Neuronal stem cell (in vitro differentiated cells): ENCODE measurements around the gene LAMB4.

Source experiments
- DNase-seq: peaks from one replicate; pipeline ENCODE4 v3.0.0-alpha.2; 2013; ENCODE audit warnings: low spot score
- H2AFZ ChIP-seq: one replicate; pipeline ENCODE4 v1.6.1; 2013; ENCODE audit warnings: mild to moderate bottlenecking, low read length, inconsistent platforms
- H2AK5ac ChIP-seq: 2 replicates; pipeline ENCODE4 v1.6.1; 2013; ENCODE audit warnings: low read depth, mild to moderate bottlenecking, inconsistent platforms, low read length, moderate library complexity, mixed read lengths
- H2BK120ac ChIP-seq: 2 replicates; pipeline ENCODE4 v1.6.1; 2013; ENCODE audit warnings: low read depth, mild to moderate bottlenecking, inconsistent platforms, low read length, moderate library complexity, mixed read lengths
- H2BK12ac ChIP-seq: one replicate; pipeline ENCODE4 v1.6.1; 2013; ENCODE audit warnings: low read length, inconsistent platforms
- H2BK15ac ChIP-seq: 2 replicates; pipeline ENCODE4 v1.6.1; 2013; ENCODE audit warnings: mild to moderate bottlenecking, low read length, inconsistent platforms, mixed read lengths
- H2BK5ac ChIP-seq: one replicate; pipeline ENCODE4 v1.6.1; 2013; ENCODE audit warnings: inconsistent platforms, mild to moderate bottlenecking, low read length, moderate library complexity
- H3K14ac ChIP-seq: one replicate; pipeline ENCODE4 v1.6.1; 2013; ENCODE audit warnings: low read length, inconsistent platforms
- H3K18ac ChIP-seq: 2 replicates; pipeline ENCODE4 v1.6.1; 2013; ENCODE audit warnings: low read length, inconsistent platforms
- H3K23ac ChIP-seq: 2 replicates; pipeline ENCODE4 v1.6.1; 2013; ENCODE audit warnings: low read depth, mild to moderate bottlenecking, mixed read lengths, low read length, inconsistent platforms; ENCODE audit not compliant: poor library complexity
- H3K27ac ChIP-seq: replicated peaks from 3 replicates; pipeline ENCODE4 v1.5.1; 2013; ENCODE audit warnings: low read length, inconsistent platforms
- H3K27me3 ChIP-seq, 3 experiments: 2 replicates each; pipeline ENCODE4 v1.6.1; 2013; ENCODE audit warnings: low read length in 3 of 3, mild to moderate bottlenecking in 2 of 3, inconsistent platforms in 1 of 3, low read depth in 1 of 3, mixed read lengths in 1 of 3, moderate library complexity in 1 of 3; ENCODE audit not compliant: control insufficient read depth in 3 of 3, insufficient read depth in 3 of 3
- H3K36me3 ChIP-seq, 2 donors: replicated peaks in 1 of 2; 2 replicates each; pipeline ENCODE4 v1.6.1; 2013; ENCODE audit warnings: low read length in 2 of 2; ENCODE audit not compliant: control insufficient read depth in 2 of 2, insufficient read depth in 2 of 2
- H3K4ac ChIP-seq: 2 replicates; pipeline ENCODE4 v1.6.1; 2013; ENCODE audit warnings: inconsistent platforms, mild to moderate bottlenecking, low read length, moderate library complexity
- H3K4me1 ChIP-seq, 2 donors: 1 replicate in 1 of 2; 2 replicates in 1 of 2; pipeline ENCODE4 v1.6.1; 2013; ENCODE audit warnings: low read length in 2 of 2, low read depth in 1 of 2; ENCODE audit not compliant: control insufficient read depth in 2 of 2, insufficient read depth in 1 of 2
- H3K4me2 ChIP-seq: one replicate; pipeline ENCODE4 v1.6.1; 2013; ENCODE audit warnings: mild to moderate bottlenecking, low read length, inconsistent platforms; ENCODE audit not compliant: insufficient read depth, poor library complexity, severe bottlenecking
- H3K4me3 ChIP-seq, 2 donors: 2 replicates each; pipeline ENCODE4 v1.5.1; 2013; ENCODE audit warnings: low read length in 2 of 2, mild to moderate bottlenecking in 2 of 2, inconsistent platforms in 1 of 2, moderate library complexity in 1 of 2
- H3K79me1 ChIP-seq: one replicate; pipeline ENCODE4 v1.6.1; 2013; ENCODE audit warnings: low read depth, mild to moderate bottlenecking, inconsistent platforms, low read length, moderate library complexity
- H3K9ac ChIP-seq: one replicate; pipeline ENCODE4 v1.6.1; 2013; ENCODE audit warnings: mild to moderate bottlenecking, low read depth, low read length, inconsistent platforms; ENCODE audit not compliant: poor library complexity
- H3K9me3 ChIP-seq, 2 donors: replicated peaks in 1 of 2; 2 replicates each; pipeline versions ENCODE3 to v1.6.1; 2013; ENCODE audit warnings: low read length in 2 of 2, mild to moderate bottlenecking in 2 of 2, inconsistent platforms in 1 of 2, low read depth in 1 of 2, mixed read lengths in 1 of 2, moderate library complexity in 1 of 2; ENCODE audit not compliant: control insufficient read depth in 2 of 2, insufficient read depth in 1 of 2
- H4K8ac ChIP-seq: one replicate; pipeline ENCODE4 v1.6.1; 2013; ENCODE audit warnings: low read depth, mild to moderate bottlenecking, inconsistent platforms, low read length, moderate library complexity
- H4K91ac ChIP-seq: one replicate; pipeline ENCODE4 v1.6.1; 2013; ENCODE audit warnings: low read length, low read depth, mild to moderate bottlenecking, inconsistent platforms; ENCODE audit not compliant: poor library complexity
- WGBS, 2 donors: extraction: QIAGEN DNeasy Blood & Tissue Kit; methylation state at CpG; one replicate each; pipeline ENCODE4 v1.1.7; 2013; ENCODE audit warnings: missing lambda C conversion rate in 2 of 2, mixed read lengths in 1 of 2; ENCODE audit not compliant: insufficient read length in 2 of 2, insufficient replicate concordance in 1 of 2; ENCODE audit errors: extremely low coverage in 2 of 2; 5-methylcytosine and 5-hydroxymethylcytosine counted together

The LAMB4 gene

GRCh38 chr7:108008240-108008639 is 121.9 kb downstream of the LAMB4 start:
- Histone ChIP-seq H3K27ac (no peak overlapping the region), H2BK12ac (no peak overlapping the region), H3K27me3 (peaks cover 0 to 25% (median 21%) of the 10 kb centered on the region in 3 experiments), H3K23ac (no peak overlapping the region), H3K9me3 (peaks cover 0 to 3% of the 10 kb centered on the region in 2 donors), H2AK5ac (no peak overlapping the region), H3K79me1 (no peaks in the 10 kb centered on the region), H3K14ac (no peak overlapping the region), H2BK120ac (no peak overlapping the region), H3K36me3 (no peaks in the 10 kb centered on the region), H3K4me3 (no peak overlapping the region), H2AFZ (no peak overlapping the region), H3K18ac (no peak overlapping the region), H4K8ac (no peak overlapping the region), H3K9ac (no peak overlapping the region), H3K4me1 (peaks cover 2 to 4% of the 10 kb centered on the region in 2 donors), H2BK5ac (no peak overlapping the region), H3K4me2 (no peak overlapping the region), H3K4ac (no peak overlapping the region), H2BK15ac (no peak overlapping the region), H4K91ac (no peak overlapping the region)
- DNase-seq = no peak
- no CpG with 5 or more reads among the region's 4 CpGs for WGBS, 2 donors

- Histone ChIP-seq H3K4ac (no peak overlapping the region), H3K4me1 (peaks cover 2 to 4% of the 10 kb centered on the region in 2 donors), H2BK5ac (no peak overlapping the region), H3K9me3 (peaks cover 0 to 3% of the 10 kb centered on the region in 2 donors), H3K36me3 (no peaks in the 10 kb centered on the region), H3K79me1 (no peaks in the 10 kb centered on the region), H3K14ac (no peak overlapping the region), H2AFZ (no peak overlapping the region), H3K23ac (no peak overlapping the region), H4K91ac (no peak overlapping the region), H3K9ac (no peak overlapping the region), H3K27me3 (peaks cover 0 to 25% (median 21%) of the 10 kb centered on the region in 3 experiments), H2BK12ac (no peak overlapping the region), H2BK15ac (no peak overlapping the region), H3K27ac (no peak overlapping the region), H4K8ac (no peak overlapping the region), H2BK120ac (no peak overlapping the region), H3K18ac (no peak overlapping the region), H3K4me3 (no peak overlapping the region), H2AK5ac (no peak overlapping the region), H3K4me2 (no peak overlapping the region)
- DNase-seq = no peak
- no CpG with 5 or more reads among the region's 3 CpGs for WGBS, 2 donors
Observed at GRCh38 chr7:108007762-108008161, 122.4 kb downstream of the LAMB4 start.

- Histone ChIP-seq H4K8ac (no peak overlapping the region), H3K4me1 (peaks cover 2 to 4% of the 10 kb centered on the region in 2 donors), H3K9me3 (peaks cover 0 to 3% of the 10 kb centered on the region in 2 donors), H3K4ac (no peak overlapping the region), H3K14ac (no peak overlapping the region), H2BK120ac (no peak overlapping the region), H3K9ac (no peak overlapping the region), H3K27ac (no peak overlapping the region), H3K27me3 (peaks cover 0 to 25% (median 21%) of the 10 kb centered on the region in 3 experiments), H3K23ac (no peak overlapping the region), H3K4me2 (no peak overlapping the region), H2AK5ac (no peak overlapping the region), H2BK12ac (no peak overlapping the region), H3K18ac (no peak overlapping the region), H3K79me1 (no peaks in the 10 kb centered on the region), H2BK5ac (no peak overlapping the region), H3K36me3 (no peaks in the 10 kb centered on the region), H3K4me3 (no peak overlapping the region), H4K91ac (no peak overlapping the region), H2AFZ (no peak overlapping the region), H2BK15ac (no peak overlapping the region)
- no peak for DNase-seq
- no CpG with 5 or more reads among the region's 3 CpGs for WGBS, 2 donors
Observed at GRCh38 chr7:108007261-108007660, 122.9 kb downstream of the LAMB4 start.

GRCh38 chr7:108004220-108005142 is 125.7 kb downstream of the LAMB4 start:
- peaks cover 4% of the 10 kb centered on the region for H3K79me1 ChIP-seq
- H4K91ac ChIP-seq = no peak overlapping the region
- H2AK5ac ChIP-seq = no peak overlapping the region
- H3K14ac ChIP-seq = no peak overlapping the region
- peaks cover 2 to 9% of the 10 kb centered on the region in 2 donors for H3K4me1 ChIP-seq
- no peak overlapping the region for H2BK15ac ChIP-seq
- no peak overlapping the region for H4K8ac ChIP-seq
- H2BK12ac ChIP-seq = no peak overlapping the region
- WGBS, 2 donors = no CpG with 5 or more reads among the region's 13 CpGs
- H3K36me3 ChIP-seq = peaks cover 1 to 8% of the 10 kb centered on the region in 2 donors
- no peak overlapping the region for H3K4ac ChIP-seq
- no peak overlapping the region for H3K4me2 ChIP-seq
- DNase-seq = no peak
- H3K4me3 ChIP-seq = no peak overlapping the region
- H3K9ac ChIP-seq = no peak overlapping the region
- H3K9me3 ChIP-seq = peaks cover 0 to 13% of the 10 kb centered on the region in 2 donors
- peak overlapping the region; percentile 70 for H2AFZ ChIP-seq
- no peak overlapping the region for H3K27ac ChIP-seq
- H3K27me3 ChIP-seq = peaks cover 0 to 25% (median 21%) of the 10 kb centered on the region in 3 experiments
- H2BK5ac ChIP-seq = no peak overlapping the region
- H3K23ac ChIP-seq = no peak overlapping the region
- no peak overlapping the region for H2BK120ac ChIP-seq
- no peak overlapping the region for H3K18ac ChIP-seq
